Thoracic aorta (tissue), 2 donors: ENCODE measurements around the gene NAALADL2. TPM values are rescaled to one million over a fixed set of nuclear protein-coding genes. Genes with fewer than 3 reads are reported as not detected.

Source experiments
- ATAC-seq: fragments of 150-250 bp; one replicate; pipeline ENCODE4 v1.8.0; 2017; ENCODE audit warnings: low read depth; ENCODE audit not compliant: insufficient number of reproducible peaks, low FRiP score
- DNase-seq: peaks from one replicate; pipeline ENCODE4 v3.0.0-alpha.2; 2020; ENCODE audit warnings: low spot score
- H3K27ac ChIP-seq, 2 donors: fragments of 200-600 bp; sonication (generic); 1 replicate in 1 of 2; 2 replicates in 1 of 2; pipeline ENCODE4 v1.5.1; 2016; ENCODE audit warnings: mild to moderate bottlenecking in 2 of 2, moderate library complexity in 2 of 2
- H3K27me3 ChIP-seq: fragments of 200-600 bp; sonication (generic); replicated peaks from 2 replicates; pipeline ENCODE4 v1.6.0; 2016; ENCODE audit warnings: mild to moderate bottlenecking; ENCODE audit not compliant: insufficient read depth
- H3K36me3 ChIP-seq: fragments of 200-600 bp; sonication (generic); one replicate; pipeline ENCODE4 v1.5.1; 2016
- H3K4me1 ChIP-seq, 2 donors: fragments of 200-600 bp; sonication (generic); 1 replicate in 1 of 2; 2 replicates in 1 of 2; pipeline versions ENCODE4 v1.5.1 to v1.6.0; 2016; ENCODE audit warnings: low read depth in 2 of 2, mild to moderate bottlenecking in 1 of 2; ENCODE audit not compliant: control insufficient read depth in 1 of 2
- H3K4me3 ChIP-seq: fragments of 200-600 bp; sonication (generic); 2 replicates; pipeline ENCODE4 v1.5.1; 2016; ENCODE audit warnings: mild to moderate bottlenecking
- H3K9me3 ChIP-seq: fragments of 200-600 bp; sonication (generic); 2 replicates; pipeline ENCODE4 v1.5.1; 2016
- total RNA-seq, 2 donors: library from RNA; depleted of rRNA; stranded (reverse); fragments of >200 nt; gene quantifications; one replicate each; pipeline versions ENCODE4 v1.1.0 to v1.2.3, GENCODE V29; 2016
- TF ChIP-seq, protein P1 (sequence below): fragments of 200-600 bp; sonication (generic); IDR thresholded peaks from one replicate; pipeline ENCODE4 v1.5.1; 2019; ENCODE audit warnings: antibody characterized with exemption

The NAALADL2 gene
- total RNA-seq, 2 donors from 2014 or later, result 12.9 to 21.0 TPM

DNA sequence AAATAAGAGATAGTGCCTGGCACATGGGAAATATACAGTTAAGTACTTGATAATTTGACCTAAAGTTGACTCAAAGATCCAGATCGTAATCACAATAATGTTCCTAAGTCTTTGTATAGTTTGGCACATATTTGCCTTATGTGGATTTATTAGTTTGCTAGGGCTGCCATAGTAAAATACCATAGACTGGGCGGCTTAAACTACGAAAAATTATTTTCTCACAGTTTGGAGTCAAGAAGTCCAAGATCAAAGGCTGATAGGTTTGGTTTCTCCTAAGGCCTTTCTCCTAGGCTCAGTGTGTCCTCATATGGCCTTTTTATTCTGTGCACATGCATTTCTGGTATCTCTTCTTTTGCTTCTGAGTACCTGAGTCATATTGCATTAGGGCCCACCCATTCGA, 453.7 kb downstream of the NAALADL2 start:
- TF ChIP-seq, protein P1, sequence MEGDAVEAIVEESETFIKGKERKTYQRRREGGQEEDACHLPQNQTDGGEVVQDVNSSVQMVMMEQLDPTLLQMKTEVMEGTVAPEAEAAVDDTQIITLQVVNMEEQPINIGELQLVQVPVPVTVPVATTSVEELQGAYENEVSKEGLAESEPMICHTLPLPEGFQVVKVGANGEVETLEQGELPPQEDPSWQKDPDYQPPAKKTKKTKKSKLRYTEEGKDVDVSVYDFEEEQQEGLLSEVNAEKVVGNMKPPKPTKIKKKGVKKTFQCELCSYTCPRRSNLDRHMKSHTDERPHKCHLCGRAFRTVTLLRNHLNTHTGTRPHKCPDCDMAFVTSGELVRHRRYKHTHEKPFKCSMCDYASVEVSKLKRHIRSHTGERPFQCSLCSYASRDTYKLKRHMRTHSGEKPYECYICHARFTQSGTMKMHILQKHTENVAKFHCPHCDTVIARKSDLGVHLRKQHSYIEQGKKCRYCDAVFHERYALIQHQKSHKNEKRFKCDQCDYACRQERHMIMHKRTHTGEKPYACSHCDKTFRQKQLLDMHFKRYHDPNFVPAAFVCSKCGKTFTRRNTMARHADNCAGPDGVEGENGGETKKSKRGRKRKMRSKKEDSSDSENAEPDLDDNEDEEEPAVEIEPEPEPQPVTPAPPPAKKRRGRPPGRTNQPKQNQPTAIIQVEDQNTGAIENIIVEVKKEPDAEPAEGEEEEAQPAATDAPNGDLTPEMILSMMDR, result no peak
- H3K4me3 ChIP-seq, result no peak overlapping the region
- H3K36me3 ChIP-seq, result no peaks in the 10 kb centered on the region
- no peaks in the 10 kb centered on the region for H3K27me3 ChIP-seq
- peaks cover 0 to 4% of the 10 kb centered on the region in 2 donors for H3K4me1 ChIP-seq
- H3K27ac ChIP-seq, result no peak overlapping the region
- DNase-seq, result no peak
- H3K9me3 ChIP-seq, result no peaks in the 10 kb centered on the region
- no peak for ATAC-seq

DNA sequence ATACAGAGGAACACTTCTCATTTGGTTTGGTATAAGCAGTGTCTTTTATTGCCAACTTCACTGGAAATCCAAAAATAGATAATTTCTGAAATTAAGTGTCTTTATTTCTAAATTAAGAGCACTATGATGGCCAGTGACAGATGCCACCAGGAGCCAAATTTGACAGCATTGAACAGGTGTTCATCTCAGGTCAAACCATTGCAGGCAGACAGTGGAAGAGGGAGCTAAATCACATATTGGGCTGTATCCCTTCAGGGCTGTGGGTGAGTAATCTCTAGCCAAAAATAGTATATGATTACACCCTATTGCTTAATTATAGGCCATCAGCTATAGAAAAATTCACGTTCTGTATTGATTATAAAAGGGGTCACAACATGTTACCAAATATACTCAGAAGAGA, 457.7 kb downstream of the NAALADL2 start:
- H3K4me1 ChIP-seq, result peaks cover 0 to 2% of the 10 kb centered on the region in 2 donors
- H3K27ac ChIP-seq, result no peak overlapping the region
- H3K27me3 ChIP-seq, result no peaks in the 10 kb centered on the region
- ATAC-seq (no peak), DNase-seq (no peak)
- H3K4me3 ChIP-seq, result no peak overlapping the region
- TF ChIP-seq, protein P1, result no peak
- no peaks in the 10 kb centered on the region for H3K36me3 ChIP-seq
- no peaks in the 10 kb centered on the region for H3K9me3 ChIP-seq

DNA sequence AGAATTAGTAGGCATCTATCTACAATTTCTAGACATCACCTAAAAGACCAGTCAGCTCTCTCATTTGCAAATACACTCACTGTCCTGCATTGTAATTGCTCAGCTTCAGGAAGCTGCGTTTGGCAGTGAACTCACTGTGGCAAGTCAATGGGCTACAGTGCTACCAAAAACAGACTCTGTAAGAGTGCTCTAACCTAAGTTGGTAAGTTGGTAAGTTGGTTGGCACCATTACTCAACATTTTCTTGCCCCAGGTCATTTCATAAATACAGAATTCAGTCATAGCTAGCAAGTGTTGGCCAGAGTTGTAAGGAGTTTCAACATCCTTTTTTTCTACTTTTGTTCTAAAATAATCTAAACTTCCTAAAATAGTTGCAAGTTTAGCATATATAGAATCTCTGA, 466.3 kb downstream of the NAALADL2 start:
- DNase-seq, result no peak
- TF ChIP-seq, protein P1, result no peak
- Histone ChIP-seq H3K27ac (no peak overlapping the region), H3K36me3 (no peaks in the 10 kb centered on the region), H3K4me3 (no peak overlapping the region), H3K27me3 (no peaks in the 10 kb centered on the region), H3K9me3 (no peaks in the 10 kb centered on the region), H3K4me1 (peaks cover 3 to 6% of the 10 kb centered on the region in 2 donors)
- ATAC-seq, result no peak

DNA sequence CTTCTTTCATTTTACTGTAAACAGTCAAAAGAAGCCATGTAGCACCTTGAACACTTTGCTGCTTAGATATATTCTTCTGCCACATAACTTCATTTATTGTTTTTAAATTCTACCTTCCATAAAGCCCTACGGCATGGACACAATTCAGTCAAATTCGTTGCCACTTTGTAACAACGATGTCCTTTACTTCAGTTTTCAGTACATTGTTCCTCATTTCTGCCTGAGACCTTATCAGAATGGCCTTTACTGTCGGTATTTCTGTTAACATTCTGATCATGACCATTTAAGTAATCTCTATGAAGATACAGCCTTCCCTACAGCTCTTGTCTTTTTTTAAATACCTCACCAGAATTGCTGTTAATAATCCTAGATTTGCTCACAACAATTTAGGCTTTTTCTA, 466.9 kb downstream of the NAALADL2 start:
- H3K4me1 ChIP-seq, result peaks cover 3 to 6% of the 10 kb centered on the region in 2 donors
- no peaks in the 10 kb centered on the region for H3K27me3 ChIP-seq
- DNase-seq (no peak), ATAC-seq (no peak)
- TF ChIP-seq, protein P1, result no peak
- no peaks in the 10 kb centered on the region for H3K36me3 ChIP-seq
- no peak overlapping the region for H3K4me3 ChIP-seq
- H3K9me3 ChIP-seq, result no peaks in the 10 kb centered on the region
- H3K27ac ChIP-seq, result no peak overlapping the region

DNA sequence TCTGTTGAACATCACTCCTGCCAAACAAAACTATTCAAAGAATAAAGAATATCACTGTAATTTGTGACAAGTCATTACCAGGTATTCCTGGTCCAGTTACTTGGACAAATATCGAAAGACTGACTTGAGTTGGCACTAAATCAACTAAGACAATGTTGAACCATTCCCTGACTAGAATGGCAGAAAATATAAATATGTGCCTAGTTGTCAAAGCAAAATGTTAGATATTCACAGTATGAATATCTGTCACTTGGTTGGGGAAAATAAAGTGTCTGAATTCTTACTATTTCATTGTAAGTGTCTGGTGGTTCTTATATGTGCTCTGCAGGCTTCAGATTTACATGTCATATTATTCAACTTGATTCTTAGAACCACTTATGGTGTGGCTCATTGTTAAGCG, 470.2 kb downstream of the NAALADL2 start:
- TF ChIP-seq, protein P1, result no peak
- Histone ChIP-seq H3K27ac (no peak overlapping the region), H3K4me3 (no peak overlapping the region), H3K27me3 (no peaks in the 10 kb centered on the region), H3K4me1 (peaks cover 3 to 6% of the 10 kb centered on the region in 2 donors), H3K36me3 (no peaks in the 10 kb centered on the region), H3K9me3 (no peaks in the 10 kb centered on the region)
- ATAC-seq (no peak), DNase-seq (no peak)
